ENCODE results near the gene TMEM101. TPM values are rescaled to one million over a fixed set of nuclear protein-coding genes. Genes with fewer than 3 reads are reported as not detected.

The TMEM101 gene
- total and polyA plus RNA-seq, 2 of the 13 experiments (the other 11 are each of a cell fraction or from before 2014, with no cell fraction given): 72.0 to 100 TPM

- TF ChIP-seq ESRRA (CRISPR knock-in tag; IDR thresholded peaks at IDR 0.05; ENCODE audit: low read depth) (peak; percentile 78; the same call in 1 of the 2 replicates), ZNF484 (CRISPR knock-in tag; IDR thresholded peaks at IDR 0.05; ENCODE audit: borderline replicate concordance, low read depth) (no peak), FOXK1 (CRISPR knock-in tag; IDR thresholded peaks at IDR 0.05; ENCODE audit: borderline replicate concordance, low read depth) (peak; percentile 79), ZNF337 (CRISPR knock-in tag; IDR thresholded peaks at IDR 0.05; ENCODE audit: borderline replicate concordance, low read depth) (peak; percentile 61; the same call in 1 of the 2 replicates), MTA3 (CRISPR knock-in tag; IDR thresholded peaks at IDR 0.05) (no peak), KLF9 (CRISPR knock-in tag; IDR thresholded peaks at IDR 0.05; ENCODE audit: low read depth) (0 out of 2 replicates have a peak, but pooled peaks have one; percentile 55), KDM1A (CRISPR knock-in tag; IDR thresholded peaks at IDR 0.05) (0 out of 2 replicates have a peak, but pooled peaks have one; percentile 29), ZKSCAN8 (CRISPR knock-in tag; IDR thresholded peaks at IDR 0.05; ENCODE audit: borderline replicate concordance) (no peak), MLLT10 (CRISPR knock-in tag; IDR thresholded peaks at IDR 0.05) (no peak), XBP1 (CRISPR knock-in tag; IDR thresholded peaks at IDR 0.05) (no peak), SKI (IDR thresholded peaks at IDR 0.05; ENCODE audit: partially characterized antibody) (peak; percentile 63), MBNL3 (CRISPR knock-in tag; conservative IDR thresholded peaks at IDR 0.05) (no peak), POLR2AphosphoS5 (IDR thresholded peaks at IDR 0.05; ENCODE audit: low read depth, low read length) (no peak), KDM2A (CRISPR knock-in tag; IDR thresholded peaks at IDR 0.05; ENCODE audit: borderline replicate concordance, low read depth) (peak; percentile 98), MIER2 (CRISPR knock-in tag; IDR thresholded peaks at IDR 0.05) (no peak), ZNF839 (CRISPR knock-in tag; IDR thresholded peaks at IDR 0.05; ENCODE audit: borderline replicate concordance) (peak; percentile 72), ZNF615 (CRISPR knock-in tag; IDR thresholded peaks at IDR 0.05; ENCODE audit: borderline replicate concordance) (no peak), ZNF235 (CRISPR knock-in tag; IDR thresholded peaks at IDR 0.05; ENCODE audit: borderline replicate concordance) (no peak), LBX2 (CRISPR knock-in tag; IDR thresholded peaks at IDR 0.05; ENCODE audit: borderline replicate concordance) (no peak), MLX (CRISPR knock-in tag; IDR thresholded peaks at IDR 0.05) (peak; percentile 84; the same call in 1 of the 2 replicates), POLR2A (IDR thresholded peaks at IDR 0.05; ENCODE audit: insufficient read depth in 1 of 2, low read depth in 2 of 2, low read length in 2 of 2) (no peak), ZBTB34 (CRISPR knock-in tag; IDR thresholded peaks at IDR 0.05) (no peak), ZNF775 (CRISPR knock-in tag; IDR thresholded peaks at IDR 0.05; ENCODE audit: borderline replicate concordance) (no peak), ZNF331 (CRISPR knock-in tag; IDR thresholded peaks at IDR 0.05) (peak; percentile 89)
- TF ChIP-seq, protein P1, sequence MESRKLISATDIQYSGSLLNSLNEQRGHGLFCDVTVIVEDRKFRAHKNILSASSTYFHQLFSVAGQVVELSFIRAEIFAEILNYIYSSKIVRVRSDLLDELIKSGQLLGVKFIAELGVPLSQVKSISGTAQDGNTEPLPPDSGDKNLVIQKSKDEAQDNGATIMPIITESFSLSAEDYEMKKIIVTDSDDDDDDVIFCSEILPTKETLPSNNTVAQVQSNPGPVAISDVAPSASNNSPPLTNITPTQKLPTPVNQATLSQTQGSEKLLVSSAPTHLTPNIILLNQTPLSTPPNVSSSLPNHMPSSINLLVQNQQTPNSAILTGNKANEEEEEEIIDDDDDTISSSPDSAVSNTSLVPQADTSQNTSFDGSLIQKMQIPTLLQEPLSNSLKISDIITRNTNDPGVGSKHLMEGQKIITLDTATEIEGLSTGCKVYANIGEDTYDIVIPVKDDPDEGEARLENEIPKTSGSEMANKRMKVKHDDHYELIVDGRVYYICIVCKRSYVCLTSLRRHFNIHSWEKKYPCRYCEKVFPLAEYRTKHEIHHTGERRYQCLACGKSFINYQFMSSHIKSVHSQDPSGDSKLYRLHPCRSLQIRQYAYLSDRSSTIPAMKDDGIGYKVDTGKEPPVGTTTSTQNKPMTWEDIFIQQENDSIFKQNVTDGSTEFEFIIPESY (CRISPR knock-in tag; IDR thresholded peaks at IDR 0.05): no peak
- TF ChIP-seq, protein P2, sequence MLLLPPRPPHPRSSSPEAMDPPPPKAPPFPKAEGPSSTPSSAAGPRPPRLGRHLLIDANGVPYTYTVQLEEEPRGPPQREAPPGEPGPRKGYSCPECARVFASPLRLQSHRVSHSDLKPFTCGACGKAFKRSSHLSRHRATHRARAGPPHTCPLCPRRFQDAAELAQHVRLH (CRISPR knock-in tag; IDR thresholded peaks at IDR 0.05; ENCODE audit: borderline replicate concordance, low read depth): peak; percentile 73; the same call in 1 of the 2 replicates
Observed at GRCh38 chr17:43983515-43984411, 31.0 kb downstream of the TMEM101 start (continued).

Data from HepG2 (cell line).